HepG2 (cell line): Measurements from ENCODE around the gene CASP7. TPM values are rescaled to one million over a fixed set of nuclear protein-coding genes. Genes with fewer than 3 reads are reported as not detected.

Experiments
- ATAC-seq: fragments of 200-7000 bp; cut with Tn5 transposase; 3 replicates; pipeline ENCODE4 v1.9.1; 2020; ENCODE audit warnings: mild to moderate bottlenecking, moderate library complexity
- BruUV-seq: library from RNA; stranded (reverse); fragments of 400-500 nt; replicated peaks from 2 replicates; lab custom pipeline; 2021; lab: Mats Ljungman, UMichigan
- CTCF ChIA-PET: fragments of 300-600 bp; formaldehyde crosslinking; extraction: SDS; loops from one replicate; lab custom pipeline; 2021; ENCODE audit warnings: low total read pairs, inconsistent platforms, low intra/inter-chr PET ratio; lab: Yijun Ruan, JAX
- POLR2A ChIA-PET: fragments of 350-600 bp; sonication (Branson Sonifier 250); formaldehyde crosslinking; loops from one replicate; lab custom pipeline; 2020; ENCODE audit warnings: antibody characterized with exemption, inconsistent platforms; lab: Yijun Ruan, JAX
- DNase-seq: peaks from one replicate; pipeline ENCODE4 v3.0.0-alpha.2; 2015; ENCODE audit warnings: low spot score
- FAIRE-seq: peaks from 3 replicates; lab custom pipeline; 2011; peaks lifted over from hg19 to GRCh38; lab: Jason Lieb, UNC
- H2AFZ ChIP-seq: one replicate; pipeline ENCODE4 v1.6.1; 2011; ENCODE audit warnings: low read length, inconsistent platforms
- H3K27ac ChIP-seq: fragments of 300-600 bp; 3 replicates; pipeline ENCODE4 v1.8.0; 2011; ENCODE audit warnings: mixed run types, mild to moderate bottlenecking, mixed read lengths, low read length, inconsistent platforms; ENCODE audit not compliant: insufficient read depth; ENCODE audit errors: extremely low read length
- H3K27me3 ChIP-seq, 2 experiments: fragments of 200-600 bp in 1 of 2; 2 replicates in 1 of 2; 3 replicates in 1 of 2; pipeline versions ENCODE4 v1.6.0 to v1.8.0; 2011; ENCODE audit warnings: low read length in 2 of 2, mild to moderate bottlenecking in 2 of 2, moderate library complexity in 2 of 2, inconsistent platforms in 1 of 2; ENCODE audit not compliant: insufficient read depth in 2 of 2, control insufficient read depth in 1 of 2
- H3K36me3 ChIP-seq, 2 experiments: fragments of 200-600 bp in 1 of 2; replicated peaks in 1 of 2; 2 replicates in 1 of 2; 3 replicates in 1 of 2; pipeline versions ENCODE4 v1.5.1 to v1.8.0; 2011; ENCODE audit warnings: low read length in 2 of 2, inconsistent platforms in 1 of 2; ENCODE audit not compliant: insufficient read depth in 2 of 2, control insufficient read depth in 1 of 2
- H3K4me1 ChIP-seq: 2 replicates; pipeline ENCODE4 v1.5.1; 2012; ENCODE audit warnings: low read length, inconsistent platforms; ENCODE audit not compliant: insufficient read depth
- H3K4me2 ChIP-seq: 2 replicates; pipeline ENCODE4 v1.6.0; 2011; ENCODE audit warnings: low read depth, low read length, inconsistent platforms
- H3K4me3 ChIP-seq, 3 experiments: fragments of 200-600 bp in 1 of 3; sonication (generic), shearing (Covaris generic) in 1 of 3; replicated peaks in 1 of 3; 2 replicates each; pipeline ENCODE4 v1.5.1; 2011 to 2016; ENCODE audit warnings: low read length in 3 of 3, inconsistent platforms in 2 of 3, low read depth in 2 of 3, mild to moderate bottlenecking in 2 of 3, control low read depth in 1 of 3, mixed read lengths in 1 of 3; ENCODE audit not compliant: insufficient read depth in 1 of 3
- H3K79me2 ChIP-seq: one replicate; pipeline ENCODE4 v1.6.1; 2011; ENCODE audit warnings: low read length, inconsistent platforms; ENCODE audit not compliant: insufficient read depth
- H3K9ac ChIP-seq: 2 replicates; pipeline ENCODE4 v1.6.0; 2011; ENCODE audit warnings: mild to moderate bottlenecking, low read depth, low read length, inconsistent platforms; ENCODE audit not compliant: insufficient read depth
- H3K9me3 ChIP-seq: 2 replicates; pipeline ENCODE4 v1.5.1; 2012; ENCODE audit warnings: mild to moderate bottlenecking, low read length
- H4K20me1 ChIP-seq: 2 replicates; pipeline ENCODE4 v1.6.0; 2011; ENCODE audit warnings: inconsistent platforms, mild to moderate bottlenecking, low read length, moderate library complexity; ENCODE audit not compliant: insufficient read depth
- CREM ChIP-seq, 2 experiments: sonication (generic) in 1 of 2; formaldehyde crosslinking in 1 of 2; IDR thresholded peaks; 2 replicates each; pipeline versions ENCODE4 v1.4.0 to v1.6.1; 2016 to 2020; ENCODE audit warnings: antibody characterized with exemption in 1 of 2, mild to moderate bottlenecking in 1 of 2, missing genetic modification reagents in 1 of 2
- ZMYM3 ChIP-seq: sonication (generic); formaldehyde crosslinking; IDR thresholded peaks from 2 replicates; pipeline ENCODE4 v1.5.1; 2020; ENCODE audit warnings: mild to moderate bottlenecking, missing genetic modification reagents
- ZNF768 ChIP-seq: sonication (generic); formaldehyde crosslinking; IDR thresholded peaks from 2 replicates; pipeline ENCODE4 v1.4.0; 2020; ENCODE audit warnings: missing genetic modification reagents
- ZNF790 ChIP-seq: sonication (generic); formaldehyde crosslinking; IDR thresholded peaks from 2 replicates; pipeline ENCODE4 v1.8.0; 2022; ENCODE audit warnings: missing genetic modification reagents, mild to moderate bottlenecking, borderline replicate concordance
- WGBS: methylation state at CpG from one replicate; pipeline ENCODE4 v1.1.6; 2017; ENCODE audit warnings: low lambda C conversion rate; 5-methylcytosine and 5-hydroxymethylcytosine counted together
- in situ Hi-C: cut with HindIII; loops from 2 replicates; pipeline ENCODE4 v1.10.0; 2017; ENCODE audit warnings: low pct_unique_long_range_greater_than_20kb; ENCODE audit not compliant: extremely low pct_ligation_motif_present
- intact Hi-C: fragments of 100-400 bp; cut with micrococcal nuclease; formaldehyde crosslinking; loops from one replicate; pipeline ENCODE4 v1.10.0; 2022; ENCODE audit not compliant: unreplicated experiment
- polyA plus RNA-seq, 8 experiments: library from polyadenylated mRNA; depleted of rRNA in 3 of 8; stranded (reverse) in 7 of 8; unstranded in 1 of 8; fragments of >200 nt; fragmentation: Illumina TruSeq in 4 of 8; extraction: Trizol in 4 of 8; gene quantifications; 2 replicates each; pipeline versions ENCODE4 v1.2.1 to v1.2.3, GENCODE V29; 2011 to 2016; ENCODE audit warnings: low read depth in 4 of 8, missing spikeins in 1 of 8, mixed read lengths in 1 of 8; ENCODE audit not compliant: insufficient read depth in 1 of 8
- total RNA-seq, 5 experiments: library from RNA; depleted of rRNA; stranded (reverse); fragments of >200 nt; fragmentation: Illumina TruSeq; extraction: Trizol; gene quantifications; 2 replicates each; pipeline ENCODE4 v1.2.3, GENCODE V29; 2016; ENCODE audit warnings: low read depth in 1 of 5
- TF ChIP-seq, protein P1 (sequence below): IDR thresholded peaks from 2 replicates; pipeline ENCODE4 v1.6.1; 2018; ENCODE audit warnings: missing genetic modification reagents
- TF ChIP-seq, protein P2 (sequence below): sonication (generic); formaldehyde crosslinking; IDR thresholded peaks from 2 replicates; pipeline ENCODE4 v1.5.1; 2020; ENCODE audit warnings: mild to moderate bottlenecking, missing genetic modification reagents, moderate library complexity

The CASP7 gene
- total and polyA plus RNA-seq, 2 of the 13 experiments (the other 11 are each of a cell fraction or from before 2014, with no cell fraction given): 11.9 to 39.3 TPM

DNA sequence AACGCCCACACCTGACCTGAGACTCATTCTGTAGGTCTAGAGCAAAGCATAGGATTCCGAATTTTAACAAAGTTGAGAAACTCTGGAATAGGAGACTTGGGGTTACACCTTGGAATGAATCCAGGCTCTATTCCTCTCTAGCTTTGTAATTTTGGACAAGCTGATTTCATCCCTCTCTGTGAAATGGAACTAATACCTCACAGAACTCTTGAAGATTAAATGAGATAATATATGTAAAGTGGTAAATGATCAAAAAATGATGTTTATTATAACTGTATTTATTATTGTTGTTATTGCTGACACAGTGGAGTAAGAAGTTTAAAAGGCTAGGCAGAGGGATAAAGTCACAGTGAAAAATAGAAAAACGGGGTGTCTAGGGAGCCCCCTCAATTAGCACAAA, 32.3 kb downstream of the CASP7 start:
- Histone ChIP-seq H3K27me3 (no peaks in the 10 kb centered on the region), H4K20me1 (no peaks in the 10 kb centered on the region), H3K79me2 (no peaks in the 10 kb centered on the region), H3K9me3 (no peaks in the 10 kb centered on the region), H3K36me3 (peaks cover 2 to 3% of the 10 kb centered on the region in 2 experiments; a peak in 3 of 5 replicates), H3K27ac (no peak overlapping the region), H3K4me1 (no peaks in the 10 kb centered on the region), H3K4me3 (no peak overlapping the region), H3K4me2 (no peak overlapping the region), H2AFZ (no peak overlapping the region), H3K9ac (no peak overlapping the region)
- FAIRE-seq (no peak), ATAC-seq (no peak), DNase-seq (no peak)
- in situ Hi-C loops (no loop called here), intact Hi-C loops (no loop called here)
- BruUV-seq: no TSS peak
- ChIA-PET POLR2A (no interaction called here), CTCF (no interaction called here)
- TF ChIP-seq, protein P1, sequence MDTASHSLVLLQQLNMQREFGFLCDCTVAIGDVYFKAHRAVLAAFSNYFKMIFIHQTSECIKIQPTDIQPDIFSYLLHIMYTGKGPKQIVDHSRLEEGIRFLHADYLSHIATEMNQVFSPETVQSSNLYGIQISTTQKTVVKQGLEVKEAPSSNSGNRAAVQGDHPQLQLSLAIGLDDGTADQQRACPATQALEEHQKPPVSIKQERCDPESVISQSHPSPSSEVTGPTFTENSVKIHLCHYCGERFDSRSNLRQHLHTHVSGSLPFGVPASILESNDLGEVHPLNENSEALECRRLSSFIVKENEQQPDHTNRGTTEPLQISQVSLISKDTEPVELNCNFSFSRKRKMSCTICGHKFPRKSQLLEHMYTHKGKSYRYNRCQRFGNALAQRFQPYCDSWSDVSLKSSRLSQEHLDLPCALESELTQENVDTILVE (CRISPR knock-in tag): no peak
- TF ChIP-seq ZNF790 (CRISPR knock-in tag): no peak
- TF ChIP-seq CREM (IDR thresholded peaks at IDR 0.05): no peak
- TF ChIP-seq CREM (CRISPR knock-in tag; IDR thresholded peaks at IDR 0.05): no peak
- 97% methylated on average over 3 of the region's 3 CpGs for WGBS

DNA sequence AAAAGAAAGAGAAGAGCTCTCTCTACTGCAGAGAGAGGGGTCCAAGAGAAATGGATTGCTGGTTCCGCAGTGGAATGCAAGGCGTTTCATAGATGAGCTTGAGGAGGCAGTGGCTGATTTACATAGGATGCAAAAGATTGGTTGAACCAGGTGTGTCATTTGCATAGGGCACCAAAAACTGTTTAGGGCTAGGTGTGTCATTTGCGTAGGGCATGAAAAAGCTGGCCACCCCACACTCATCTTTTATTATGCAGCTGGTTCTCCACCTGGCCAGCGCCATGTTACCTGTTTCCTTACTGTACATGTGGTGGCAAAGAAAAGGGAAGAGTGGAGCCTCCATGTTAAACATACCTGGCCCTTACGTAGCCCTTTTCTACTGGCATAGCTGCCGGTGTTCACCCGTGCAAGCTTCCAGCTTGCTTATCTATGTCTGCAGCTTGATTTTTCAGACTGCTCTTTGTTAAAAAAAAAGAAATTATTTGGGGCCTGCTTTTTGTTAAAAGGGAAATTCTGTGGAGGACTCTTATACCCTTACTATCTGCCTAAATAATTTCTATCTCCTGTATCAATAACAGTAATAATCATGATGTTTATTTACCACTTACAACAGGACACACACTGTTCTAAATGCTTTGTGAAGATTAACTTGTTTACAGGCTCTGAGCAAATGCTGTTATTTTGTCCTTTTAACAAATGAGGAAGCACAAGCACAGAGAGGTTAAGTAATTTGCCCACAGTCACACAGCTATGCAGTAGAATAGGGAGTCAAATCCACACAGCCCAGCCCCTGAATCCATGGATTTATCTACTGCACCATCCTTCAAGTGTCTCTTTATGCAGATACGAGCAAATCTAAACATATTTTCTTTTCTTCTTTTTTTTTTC, 33.3 kb downstream of the CASP7 start:
- Histone ChIP-seq H3K27ac (no peak overlapping the region), H3K9me3 (no peaks in the 10 kb centered on the region), H3K4me1 (no peaks in the 10 kb centered on the region), H3K4me3 (no peak overlapping the region), H4K20me1 (no peaks in the 10 kb centered on the region), H2AFZ (no peak overlapping the region), H3K36me3 (peaks cover 3% of the 10 kb centered on the region in 2 experiments; a peak in 3 of 5 replicates), H3K79me2 (no peaks in the 10 kb centered on the region), H3K4me2 (no peak overlapping the region), H3K9ac (no peak overlapping the region), H3K27me3 (no peaks in the 10 kb centered on the region)
- BruUV-seq: no TSS peak
- CTCF ChIA-PET: no interaction called here
- FAIRE-seq (no peak), ATAC-seq (no peak), DNase-seq (no peak)
- WGBS: 82% methylated on average over 8 of the region's 8 CpGs
- 0 out of 2 replicates have a peak, but pooled peaks have one; percentile 46 for TF ChIP-seq ZMYM3 (CRISPR knock-in tag)
- TF ChIP-seq, protein P2, sequence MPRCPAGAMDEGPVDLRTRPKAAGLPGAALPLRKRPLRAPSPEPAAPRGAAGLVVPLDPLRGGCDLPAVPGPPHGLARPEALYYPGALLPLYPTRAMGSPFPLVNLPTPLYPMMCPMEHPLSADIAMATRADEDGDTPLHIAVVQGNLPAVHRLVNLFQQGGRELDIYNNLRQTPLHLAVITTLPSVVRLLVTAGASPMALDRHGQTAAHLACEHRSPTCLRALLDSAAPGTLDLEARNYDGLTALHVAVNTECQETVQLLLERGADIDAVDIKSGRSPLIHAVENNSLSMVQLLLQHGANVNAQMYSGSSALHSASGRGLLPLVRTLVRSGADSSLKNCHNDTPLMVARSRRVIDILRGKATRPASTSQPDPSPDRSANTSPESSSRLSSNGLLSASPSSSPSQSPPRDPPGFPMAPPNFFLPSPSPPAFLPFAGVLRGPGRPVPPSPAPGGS (CRISPR knock-in tag): no peak
- TF ChIP-seq ZNF768: peak; percentile 70; the same call in 1 of the 2 replicates
- POLR2A ChIA-PET: no interaction called here
- in situ Hi-C loops (no loop called here), intact Hi-C loops (no loop called here)
